Endodermal cell (in vitro differentiated cells): ENCODE data around the gene MICU1. TPM values are rescaled to one million over a fixed set of nuclear protein-coding genes. Genes with fewer than 3 reads are reported as not detected.

Experiments used
- DNase-seq: peaks from one replicate; pipeline ENCODE4 v3.0.0-alpha.2; 2017
- H3K27ac ChIP-seq: 2 replicates; pipeline ENCODE4 v1.5.1; 2013; ENCODE audit warnings: mild to moderate bottlenecking, low read depth, low read length, moderate library complexity
- H3K27me3 ChIP-seq: 2 replicates; pipeline ENCODE4 v1.6.1; 2013; ENCODE audit warnings: mild to moderate bottlenecking, low read length, moderate library complexity; ENCODE audit not compliant: insufficient read depth, control insufficient read depth, poor library complexity, severe bottlenecking
- H3K36me3 ChIP-seq: 2 replicates; pipeline ENCODE4 v1.7.0; 2013; ENCODE audit warnings: mild to moderate bottlenecking, low read length, moderate library complexity; ENCODE audit not compliant: control insufficient read depth, insufficient read depth
- H3K4me1 ChIP-seq: one replicate; pipeline ENCODE4 v1.7.0; 2013; ENCODE audit warnings: low read length; ENCODE audit not compliant: control insufficient read depth, insufficient read depth
- H3K4me3 ChIP-seq: 2 replicates; pipeline ENCODE4 v1.5.1; 2013; ENCODE audit warnings: mild to moderate bottlenecking, low read length, moderate library complexity
- H3K9ac ChIP-seq: 2 replicates; pipeline ENCODE4 v1.6.1; 2013; ENCODE audit warnings: mild to moderate bottlenecking, low read length, moderate library complexity; ENCODE audit not compliant: poor library complexity, severe bottlenecking; ENCODE audit errors: extremely low read depth
- H3K9me3 ChIP-seq: 2 replicates; pipeline ENCODE4 v1.6.1; 2013; ENCODE audit warnings: mild to moderate bottlenecking, low read length, moderate library complexity; ENCODE audit not compliant: control insufficient read depth
- H3K27ac Mint-ChIP-seq: 2 replicates; pipeline ENCODE4 v1.8.0; 2020; ENCODE audit warnings: mixed read lengths
- H3K27me3 Mint-ChIP-seq: 2 replicates; pipeline ENCODE4 v1.8.0; 2021; ENCODE audit warnings: mild to moderate bottlenecking, mixed read lengths; ENCODE audit not compliant: insufficient read depth
- H3K36me3 Mint-ChIP-seq: 2 replicates; pipeline ENCODE4 v1.8.0; 2020; ENCODE audit warnings: low read depth, mixed read lengths
- H3K4me1 Mint-ChIP-seq: 2 replicates; pipeline ENCODE4 v1.8.0; 2020; ENCODE audit warnings: mixed read lengths
- H3K4me3 Mint-ChIP-seq: 2 replicates; pipeline ENCODE4 v1.8.0; 2020; ENCODE audit warnings: mild to moderate bottlenecking, moderate library complexity, mixed read lengths
- H3K9me3 Mint-ChIP-seq: 2 replicates; pipeline ENCODE4 v1.8.0; 2020; ENCODE audit warnings: mild to moderate bottlenecking, mixed read lengths
- CTCF ChIP-seq: fragments of 200-600 bp; sonication (generic); conservative IDR thresholded peaks from 2 replicates; pipeline ENCODE4 v1.5.0; 2021; ENCODE audit warnings: antibody characterized with exemption, mild to moderate bottlenecking
- WGBS, 2 experiments: methylation state at CpG; one replicate each; pipeline versions ENCODE4 v1.1.5 to v1.1.7; 2013; ENCODE audit warnings: missing lambda C conversion rate in 2 of 2, mixed read lengths in 1 of 2; ENCODE audit not compliant: insufficient coverage in 1 of 2, insufficient read length in 1 of 2; 5-methylcytosine and 5-hydroxymethylcytosine counted together
- total RNA-seq, 2 donors: library from RNA; stranded (reverse); fragmentation: NEBNext Ultra II Directional in 1 of 2; extraction: Animal tissue kit (Norgen Biotek cat#: 25700) in 1 of 2; gene quantifications; 2 replicates in 1 of 2; 3 replicates in 1 of 2; pipeline ENCODE4 v1.2.1, GENCODE V29; 2021

MICU1 gene
- total RNA-seq, 2 donors from 2014 or later, result 41.9 to 54.9 TPM

DNA sequence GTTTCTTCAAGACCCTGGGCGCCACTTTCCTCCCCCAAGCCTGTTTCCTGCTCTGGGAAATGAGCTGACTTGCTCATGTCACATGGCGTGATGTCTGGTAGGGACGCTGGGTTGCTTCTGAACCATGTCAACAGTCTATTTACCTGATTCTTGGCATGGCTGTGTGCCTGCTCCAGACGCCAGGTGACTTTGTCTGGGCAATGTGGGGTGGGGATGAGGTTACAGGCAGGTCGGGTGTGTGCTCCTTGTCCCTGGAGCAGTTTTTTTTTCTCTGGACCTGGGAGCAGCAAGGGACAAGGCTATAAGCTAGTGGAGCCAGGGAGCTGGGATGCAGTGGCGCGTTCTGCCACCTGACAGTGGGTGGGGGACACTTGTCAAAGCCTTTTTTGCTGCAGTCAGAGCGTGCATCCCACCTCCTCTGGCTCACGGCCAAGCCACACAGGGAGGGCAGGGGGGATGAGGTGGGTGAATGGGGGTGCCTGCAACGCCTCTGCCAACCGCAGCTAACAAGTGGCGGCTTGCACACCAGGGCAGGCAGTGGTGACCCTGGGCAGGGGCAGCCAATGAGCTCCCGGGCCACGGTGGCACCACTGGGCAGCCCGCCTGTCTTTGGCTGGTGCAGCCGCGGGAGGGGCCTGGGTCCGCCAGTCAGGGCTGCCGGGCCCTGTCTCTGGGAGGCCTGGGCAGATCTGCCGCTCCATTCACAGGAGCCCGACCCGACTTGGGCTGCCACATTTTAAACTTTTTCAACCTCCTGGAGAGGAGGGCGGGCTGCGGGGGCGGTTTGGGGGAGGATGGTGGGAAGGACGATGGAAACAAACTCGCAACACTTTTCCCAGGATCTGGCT, 294.1 kb downstream of the MICU1 start:
- Mint-ChIP-seq H3K27ac (peak overlapping the region; percentile 61), H3K27me3 (no peaks in the 10 kb centered on the region), H3K4me3 (peak overlapping the region; percentile 36), H3K9me3 (no peaks in the 10 kb centered on the region), H3K36me3 (peaks cover 18% of the 10 kb centered on the region), H3K4me1 (peaks cover 11% of the 10 kb centered on the region)
- no peaks in the 10 kb centered on the region for H3K9me3 ChIP-seq
- no peak overlapping the region for H3K4me3 ChIP-seq
- TF ChIP-seq CTCF, result peak; percentile 49
- DNase-seq, result peak; percentile 99
- 66 to 67% methylated on average over 12 to 27 of the region's 27 CpGs for WGBS, 2 experiments
- no peak overlapping the region for H3K9ac ChIP-seq
- H3K36me3 ChIP-seq, result peaks cover 20% of the 10 kb centered on the region
- peak overlapping the region; percentile 88 for H3K27ac ChIP-seq
- H3K27me3 ChIP-seq, result no peaks in the 10 kb centered on the region
- H3K4me1 ChIP-seq, result peaks cover 3% of the 10 kb centered on the region

DNA sequence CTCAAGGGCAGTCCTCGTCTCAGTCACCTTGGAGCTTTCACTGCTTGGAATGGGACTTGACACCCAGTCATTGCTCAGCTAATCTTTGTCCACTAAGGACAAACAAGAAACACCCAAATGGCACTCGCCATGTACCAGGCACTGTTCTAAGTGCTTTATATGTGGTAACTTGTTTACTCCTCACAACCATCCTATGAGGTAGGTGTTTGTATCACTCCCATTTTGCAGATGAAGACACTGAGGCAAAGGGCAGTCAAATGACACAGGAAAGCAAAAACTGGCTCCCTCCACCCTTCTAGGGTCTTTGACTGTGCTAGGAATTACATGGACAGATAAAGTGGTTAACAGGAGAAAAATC, 295.8 kb downstream of the MICU1 start:
- Histone ChIP-seq H3K27ac (no peak overlapping the region), H3K36me3 (peaks cover 2% of the 10 kb centered on the region), H3K4me1 (peaks cover 3% of the 10 kb centered on the region), H3K4me3 (no peak overlapping the region), H3K9ac (no peak overlapping the region), H3K27me3 (no peaks in the 10 kb centered on the region), H3K9me3 (no peaks in the 10 kb centered on the region)
- H3K9me3 Mint-ChIP-seq, result no peaks in the 10 kb centered on the region
- no peak overlapping the region for H3K27ac Mint-ChIP-seq
- WGBS, 2 experiments, result 96 to 100% methylated on average over 2 of the region's 2 CpGs
- H3K27me3 Mint-ChIP-seq, result no peaks in the 10 kb centered on the region
- H3K36me3 Mint-ChIP-seq, result peaks cover 8% of the 10 kb centered on the region
- no peak for DNase-seq
- no peak overlapping the region for H3K4me3 Mint-ChIP-seq
- peaks cover 11% of the 10 kb centered on the region for H3K4me1 Mint-ChIP-seq
- no peak for TF ChIP-seq CTCF

DNA sequence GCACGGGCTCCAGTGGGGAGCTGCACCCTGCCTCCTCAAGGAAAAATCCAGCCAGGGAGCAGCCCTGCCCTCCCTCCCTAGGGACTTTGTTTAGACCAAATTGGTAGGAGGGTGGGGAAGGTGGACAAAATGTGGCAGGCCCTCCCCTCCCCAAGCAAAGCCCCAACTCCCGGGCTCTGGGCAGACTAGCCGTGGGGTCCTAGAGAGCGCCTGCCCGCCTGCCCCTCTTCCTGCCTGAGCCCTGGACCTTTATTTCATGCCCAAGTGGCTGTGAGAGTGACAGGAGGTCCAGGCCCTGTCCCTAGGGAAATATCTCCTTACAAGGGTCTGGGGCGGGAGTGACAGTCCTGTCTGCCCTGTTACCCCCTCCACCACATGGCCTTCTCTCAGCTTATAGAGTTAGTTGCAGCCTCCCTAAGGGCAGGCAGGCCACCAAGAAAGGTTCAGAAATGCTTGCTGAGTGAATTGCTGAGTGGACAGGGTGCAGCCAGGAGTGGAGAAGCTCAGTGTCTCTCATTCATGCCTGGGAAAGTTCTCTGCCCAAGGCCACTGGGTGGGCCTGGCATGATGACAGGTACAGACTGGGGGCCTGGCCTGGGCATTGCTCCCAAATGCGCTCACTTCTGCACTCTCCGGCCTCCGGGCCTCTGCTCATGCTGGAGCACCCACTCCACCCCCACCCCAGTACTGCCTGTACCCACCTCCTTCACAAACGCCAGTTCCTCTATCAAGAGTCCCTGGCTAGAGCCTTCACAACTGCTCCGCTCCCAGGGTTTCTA, 296.4 kb downstream of the MICU1 start:
- WGBS, 2 experiments, result 87 to 92% methylated on average over 7 to 11 of the region's 11 CpGs
- H3K4me1 Mint-ChIP-seq, result peaks cover 11% of the 10 kb centered on the region
- Histone ChIP-seq H3K4me3 (no peak overlapping the region), H3K9ac (no peak overlapping the region), H3K36me3 (no peaks in the 10 kb centered on the region), H3K4me1 (peaks cover 2% of the 10 kb centered on the region), H3K27ac (peak overlapping the region; percentile 66), H3K9me3 (no peaks in the 10 kb centered on the region), H3K27me3 (no peaks in the 10 kb centered on the region)
- H3K27ac Mint-ChIP-seq, result no peak overlapping the region
- H3K36me3 Mint-ChIP-seq, result peaks cover 7% of the 10 kb centered on the region
- H3K27me3 Mint-ChIP-seq, result no peaks in the 10 kb centered on the region
- H3K9me3 Mint-ChIP-seq, result no peaks in the 10 kb centered on the region
- DNase-seq, result peak; percentile 64
- H3K4me3 Mint-ChIP-seq, result no peak overlapping the region
- no peak for TF ChIP-seq CTCF
